Gastroesophageal sphincter (tissue), 4 donors: ENCODE measurements around the gene SMIM17. TPM values are rescaled to one million over a fixed set of nuclear protein-coding genes. Genes with fewer than 3 reads are reported as not detected.
A peak's percentile ranks its signal among the peaks of the same experiment; 100 is the strongest.

Experiments used
- ATAC-seq: fragments of 150-250 bp; one replicate; pipeline ENCODE4 v1.9.1; 2016; ENCODE audit warnings: mild to moderate bottlenecking, moderate library complexity
- H3K27ac ChIP-seq, 4 donors: fragments of 200-600 bp; sonication (generic) in 3 of 4; 1 replicate in 3 of 4; 2 replicates in 1 of 4; pipeline ENCODE4 v1.5.1; 2016 to 2019
- H3K27me3 ChIP-seq: fragments of 200-600 bp; sonication (generic); one replicate; pipeline ENCODE4 v1.5.1; 2019
- H3K36me3 ChIP-seq, 2 donors: fragments of 200-600 bp; sonication (generic); one replicate each; pipeline ENCODE4 v1.5.1; 2019; ENCODE audit warnings: control low read depth in 1 of 2
- H3K4me1 ChIP-seq, 3 donors: fragments of 200-600 bp; sonication (generic); 1 replicate in 2 of 3; 2 replicates in 1 of 3; pipeline ENCODE4 v1.5.1; 2016 to 2019; ENCODE audit warnings: control low read depth in 2 of 3
- H3K4me3 ChIP-seq, 2 donors: fragments of 200-600 bp; sonication (generic); one replicate each; pipeline ENCODE4 v1.5.1; 2019; ENCODE audit warnings: mild to moderate bottlenecking in 1 of 2, moderate library complexity in 1 of 2
- H3K9me3 ChIP-seq, 3 donors: fragments of 200-600 bp; sonication (generic); one replicate each; pipeline ENCODE4 v1.5.1; 2017 to 2019; ENCODE audit warnings: control low read depth in 2 of 3
- EP300 ChIP-seq: sonication (generic); formaldehyde crosslinking; IDR thresholded peaks from one replicate; pipeline ENCODE4 v1.6.1; 2017; ENCODE audit warnings: antibody characterized with exemption, mild to moderate bottlenecking
- POLR2A ChIP-seq, 2 donors: fragments of 450-650 bp; IDR thresholded peaks; one replicate each; pipeline ENCODE4 v1.6.1; 2017; ENCODE audit warnings: antibody characterized with exemption in 2 of 2, mild to moderate bottlenecking in 2 of 2, moderate library complexity in 1 of 2
- POLR2AphosphoS5 ChIP-seq: sonication (generic); formaldehyde crosslinking; IDR thresholded peaks from one replicate; pipeline ENCODE4 v1.6.1; 2017; ENCODE audit warnings: antibody characterized with exemption
- WGBS, 2 donors: methylation state at CpG; one replicate each; pipeline ENCODE4 v1.1.5; 2018; ENCODE audit warnings: low coverage in 1 of 2; 5-methylcytosine and 5-hydroxymethylcytosine counted together
- total RNA-seq, 4 donors: library from RNA; depleted of rRNA; stranded (reverse); fragments of >200 nt; gene quantifications; one replicate each; pipeline ENCODE4 v1.1.0, GENCODE V29; 2016
- TF ChIP-seq, protein P1 (sequence below), 4 experiments: fragments of 200-600 bp in 2 of 4; fragments of 450-650 bp in 2 of 4; sonication (generic) in 1 of 4; IDR thresholded peaks; one replicate each; pipeline ENCODE4 v1.5.1; 2017 to 2019; ENCODE audit warnings: antibody characterized with exemption in 4 of 4, mild to moderate bottlenecking in 2 of 4, moderate library complexity in 2 of 4

SMIM17 gene
- total RNA-seq, 4 donors from 2014 or later, result 1.1 to 1.4 TPM; not detected in 2

DNA sequence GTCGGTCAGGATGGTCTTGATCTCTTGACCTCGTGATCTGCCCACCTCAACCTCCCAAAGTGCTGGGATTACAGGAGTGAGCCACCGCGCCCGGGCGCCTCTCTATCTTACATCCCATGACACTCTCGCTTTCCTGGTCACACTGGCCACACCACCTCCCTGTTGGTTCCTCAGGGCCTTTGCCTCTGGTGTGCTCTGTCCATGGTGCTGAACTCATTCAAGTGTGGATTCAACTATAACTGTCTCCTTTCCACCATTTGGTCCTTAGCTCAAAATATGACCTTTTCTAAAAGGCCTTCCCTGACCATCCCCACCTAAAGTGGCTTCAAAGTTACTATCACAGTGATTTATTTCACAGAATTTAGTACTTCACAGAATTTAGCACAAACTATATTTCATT is 3.7 kb upstream of the SMIM17 start:
- H3K9me3 ChIP-seq, result peaks cover 0 to 41% (median 0%) of the 10 kb centered on the region in 3 donors
- H3K4me3 ChIP-seq, result no peak overlapping the region
- no peak for ATAC-seq
- H3K27me3 ChIP-seq, result peaks cover 18% of the 10 kb centered on the region
- peaks cover 0 to 1% of the 10 kb centered on the region in 2 donors for H3K36me3 ChIP-seq
- H3K4me1 ChIP-seq, result no peaks in the 10 kb centered on the region
- WGBS, 2 donors, result 26% methylated on average over 7 of the region's 7 CpGs; no CpG with 5 or more reads in 1 of the 2 donors
- H3K27ac ChIP-seq, result no peak overlapping the region
- TF ChIP-seq EP300 (no peak), POLR2AphosphoS5 (no peak), POLR2A (IDR thresholded peaks at IDR 0.05) (no peak)
- TF ChIP-seq, protein P1, sequence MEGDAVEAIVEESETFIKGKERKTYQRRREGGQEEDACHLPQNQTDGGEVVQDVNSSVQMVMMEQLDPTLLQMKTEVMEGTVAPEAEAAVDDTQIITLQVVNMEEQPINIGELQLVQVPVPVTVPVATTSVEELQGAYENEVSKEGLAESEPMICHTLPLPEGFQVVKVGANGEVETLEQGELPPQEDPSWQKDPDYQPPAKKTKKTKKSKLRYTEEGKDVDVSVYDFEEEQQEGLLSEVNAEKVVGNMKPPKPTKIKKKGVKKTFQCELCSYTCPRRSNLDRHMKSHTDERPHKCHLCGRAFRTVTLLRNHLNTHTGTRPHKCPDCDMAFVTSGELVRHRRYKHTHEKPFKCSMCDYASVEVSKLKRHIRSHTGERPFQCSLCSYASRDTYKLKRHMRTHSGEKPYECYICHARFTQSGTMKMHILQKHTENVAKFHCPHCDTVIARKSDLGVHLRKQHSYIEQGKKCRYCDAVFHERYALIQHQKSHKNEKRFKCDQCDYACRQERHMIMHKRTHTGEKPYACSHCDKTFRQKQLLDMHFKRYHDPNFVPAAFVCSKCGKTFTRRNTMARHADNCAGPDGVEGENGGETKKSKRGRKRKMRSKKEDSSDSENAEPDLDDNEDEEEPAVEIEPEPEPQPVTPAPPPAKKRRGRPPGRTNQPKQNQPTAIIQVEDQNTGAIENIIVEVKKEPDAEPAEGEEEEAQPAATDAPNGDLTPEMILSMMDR (IDR thresholded peaks at IDR 0.05), result no peak

GRCh38 chr19:56643460-56643955 is 549 bp downstream of the SMIM17 start:
- ATAC-seq, result no peak
- peaks cover 0 to 24% of the 10 kb centered on the region in 2 donors for H3K36me3 ChIP-seq
- TF ChIP-seq POLR2A (IDR thresholded peaks at IDR 0.05) (no peak), EP300 (no peak), POLR2AphosphoS5 (no peak)
- TF ChIP-seq, protein P1 (IDR thresholded peaks at IDR 0.05), result no peak
- H3K4me3 ChIP-seq, result no peak overlapping the region
- no peaks in the 10 kb centered on the region for H3K4me1 ChIP-seq
- H3K27me3 ChIP-seq, result peaks cover 39% of the 10 kb centered on the region
- no peak overlapping the region for H3K27ac ChIP-seq
- peaks cover 0 to 29% (median 0%) of the 10 kb centered on the region in 3 donors for H3K9me3 ChIP-seq
- 38 to 60% methylated on average over 1 to 5 of the region's 25 CpGs for WGBS, 2 donors

DNA sequence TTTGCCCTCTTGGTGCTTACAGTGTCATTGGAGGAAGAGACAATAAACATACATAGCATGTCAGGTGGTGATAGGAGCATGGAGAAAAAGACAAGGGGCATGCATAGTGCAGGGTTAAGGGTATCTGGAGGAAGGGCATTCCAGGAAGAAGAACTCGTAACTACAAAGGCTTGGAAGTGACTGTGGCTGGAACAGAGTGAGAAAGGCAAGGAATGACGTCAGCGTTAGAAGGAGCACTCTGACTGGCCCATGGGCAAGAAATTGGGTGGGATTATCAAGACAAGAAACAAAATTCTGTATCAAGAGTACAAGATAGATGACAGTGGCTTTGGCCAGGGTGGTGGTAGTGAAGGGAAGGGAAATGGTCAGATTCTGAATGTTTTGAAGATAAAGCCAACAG is 11.2 kb downstream of the SMIM17 start:
- Histone ChIP-seq H3K27me3 (no peaks in the 10 kb centered on the region), H3K36me3 (no peaks in the 10 kb centered on the region), H3K9me3 (peaks cover 0 to 4% (median 0%) of the 10 kb centered on the region in 3 donors), H3K4me1 (no peaks in the 10 kb centered on the region), H3K27ac (no peak overlapping the region), H3K4me3 (no peak overlapping the region)
- 74 to 75% methylated on average over 3 of the region's 3 CpGs for WGBS, 2 donors
- TF ChIP-seq POLR2A (IDR thresholded peaks at IDR 0.05) (no peak), POLR2AphosphoS5 (no peak), EP300 (no peak)
- TF ChIP-seq, protein P1 (IDR thresholded peaks at IDR 0.05), result no peak
- no peak for ATAC-seq

- Histone ChIP-seq H3K27ac (no peak overlapping the region), H3K4me3 (peak overlapping the region in 1 of 2 donors; percentile 34), H3K27me3 (no peaks in the 10 kb centered on the region), H3K9me3 (peaks cover 0 to 21% (median 0%) of the 10 kb centered on the region in 3 donors), H3K36me3 (peaks cover 0 to 35% of the 10 kb centered on the region in 2 donors), H3K4me1 (peaks cover 0 to 9% (median 0%) of the 10 kb centered on the region in 3 donors)
- ATAC-seq, result no peak
- no peak for TF ChIP-seq POLR2A (IDR thresholded peaks at IDR 0.05)
- TF ChIP-seq, protein P1 (IDR thresholded peaks at IDR 0.05), result peak in 3 of 4 experiments; percentile 14 to 58 (median 25)
- 22 to 42% methylated on average over 5 to 7 of the region's 32 CpGs for WGBS, 2 donors
Measured at GRCh38 chr19:56660381-56661107, 17.6 kb downstream of the SMIM17 start.

DNA sequence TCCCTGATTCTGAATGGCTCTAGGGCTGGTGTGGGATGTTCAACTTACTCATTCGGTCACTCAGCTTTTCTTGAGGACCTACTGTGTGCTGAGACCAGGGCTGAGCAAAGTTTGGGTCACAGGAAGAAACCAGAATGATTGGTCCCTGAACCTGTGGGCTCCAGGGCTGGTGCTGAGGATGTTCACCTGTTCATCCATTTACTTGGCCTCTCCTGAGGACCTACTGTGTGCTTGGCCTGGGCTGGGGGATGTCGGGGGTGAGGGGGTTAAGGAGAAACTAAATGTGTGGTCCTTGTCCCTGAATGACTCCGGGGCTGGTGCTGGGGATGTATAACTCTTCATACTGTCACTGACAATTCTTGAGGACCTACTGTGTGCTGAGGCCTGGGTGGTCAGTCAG is 18.3 kb downstream of the SMIM17 start:
- no peak overlapping the region for H3K27ac ChIP-seq
- peaks cover 0 to 40% of the 10 kb centered on the region in 2 donors for H3K36me3 ChIP-seq
- H3K4me3 ChIP-seq, result no peak overlapping the region
- TF ChIP-seq EP300, result no peak
- TF ChIP-seq, protein P1 (IDR thresholded peaks at IDR 0.05), result no peak
- TF ChIP-seq POLR2AphosphoS5, result no peak
- no peak for TF ChIP-seq POLR2A (IDR thresholded peaks at IDR 0.05)
- H3K4me1 ChIP-seq, result peaks cover 0 to 9% (median 0%) of the 10 kb centered on the region in 3 donors
- peaks cover 0 to 21% (median 0%) of the 10 kb centered on the region in 3 donors for H3K9me3 ChIP-seq
- WGBS, 2 donors, result 86 to 94% methylated on average over 2 of the region's 3 CpGs
- ATAC-seq, result no peak
- H3K27me3 ChIP-seq, result no peaks in the 10 kb centered on the region
